Lower lobe of right lung (tissue), 2 donors: ENCODE results near the gene NPIPB4. TPM values are rescaled to one million over a fixed set of nuclear protein-coding genes. Genes with fewer than 3 reads are reported as not detected.
"Not testable (repeated sequence)": the region's sequence is repeated elsewhere in the genome, so short reads cannot be mapped to it uniquely, and the experiment has no call there.

ENCODE experiments used
- ATAC-seq, 2 donors: fragments of 200-7000 bp; cut with Tn5 transposase; one replicate each; pipeline ENCODE4 v1.9.1; 2020 to 2022; ENCODE audit warnings: mild to moderate bottlenecking in 2 of 2, moderate library complexity in 2 of 2
- DNase-seq: peaks from one replicate; pipeline ENCODE4 v3.0.0-alpha.2; 2020
- H3K27ac ChIP-seq: fragments of 200-600 bp; one replicate; pipeline ENCODE4 v1.8.0; 2022
- H3K27me3 ChIP-seq: fragments of 200-600 bp; one replicate; pipeline ENCODE4 v1.8.0; 2022; ENCODE audit warnings: low read depth
- H3K36me3 ChIP-seq: fragments of 200-600 bp; one replicate; pipeline ENCODE4 v1.8.0; 2022; ENCODE audit warnings: mild to moderate bottlenecking
- H3K4me1 ChIP-seq: fragments of 200-600 bp; one replicate; pipeline ENCODE4 v1.8.0; 2022
- H3K4me3 ChIP-seq: fragments of 200-600 bp; one replicate; pipeline ENCODE4 v1.8.0; 2022; ENCODE audit warnings: mild to moderate bottlenecking
- H3K9me3 ChIP-seq: fragments of 200-600 bp; one replicate; pipeline ENCODE4 v1.8.0; 2022
- CTCF ChIP-seq: fragments of 200-600 bp; IDR thresholded peaks from one replicate; pipeline ENCODE4 v1.8.0; 2022; ENCODE audit warnings: antibody characterized with exemption, mild to moderate bottlenecking
- intact Hi-C: fragments of 100-400 bp; cut with DNase I; formaldehyde crosslinking; loops from one replicate; pipeline ENCODE4 v1.11.0; 2022
- total RNA-seq: library from RNA; stranded (reverse); fragmentation: NEBNext Ultra II Directional; extraction: Animal tissue kit (Norgen Biotek cat#: 25700); gene quantifications from one replicate; pipeline ENCODE4 v1.2.1, GENCODE V29; 2021
- donor health status: DM: no; HTN: yes; CAD: no; lungs with severe emphysema.

Gene NPIPB4
- total RNA-seq, 1 donor from 2014 or later: 129 TPM

GRCh38 chr16:21819617-21820016, 37.9 kb downstream of the NPIPB4 start:
- H3K36me3 ChIP-seq, H3K9me3 ChIP-seq, intact Hi-C loops, ATAC-seq, H3K27me3 ChIP-seq, DNase-seq: not testable (repeated sequence)
- peak overlapping the region; percentile 79 for H3K27ac ChIP-seq
- H3K4me3 ChIP-seq: peak overlapping the region; percentile 60
- H3K4me1 ChIP-seq: peaks cover 10% of the 10 kb centered on the region

- ATAC-seq, H3K27me3 ChIP-seq, H3K9me3 ChIP-seq, intact Hi-C loops, H3K27ac ChIP-seq, DNase-seq, H3K4me3 ChIP-seq: not testable (repeated sequence)
- Histone ChIP-seq H3K36me3 (peaks cover 31% of the 10 kb centered on the region), H3K4me1 (peaks cover 10% of the 10 kb centered on the region)
Observed at GRCh38 chr16:21817012-21817411, 40.5 kb downstream of the NPIPB4 start.

GRCh38 chr16:21815694-21816093, 41.9 kb downstream of the NPIPB4 start:
- H3K4me3 ChIP-seq, H3K4me1 ChIP-seq, H3K27me3 ChIP-seq, intact Hi-C loops, ATAC-seq, H3K27ac ChIP-seq, DNase-seq, H3K9me3 ChIP-seq: not testable (repeated sequence)
- H3K36me3 ChIP-seq: peaks cover 43% of the 10 kb centered on the region

GRCh38 chr16:21802375-21802663, 55.2 kb downstream of the NPIPB4 start:
- ATAC-seq, H3K27ac ChIP-seq, H3K4me1 ChIP-seq, H3K9me3 ChIP-seq, H3K36me3 ChIP-seq, H3K4me3 ChIP-seq, intact Hi-C loops, DNase-seq, H3K27me3 ChIP-seq: not testable (repeated sequence)

GRCh38 chr16:21801538-21802374, 55.8 kb downstream of the NPIPB4 start:
- H3K4me3 ChIP-seq, H3K36me3 ChIP-seq, DNase-seq, H3K9me3 ChIP-seq, H3K27ac ChIP-seq, H3K27me3 ChIP-seq, intact Hi-C loops, H3K4me1 ChIP-seq: not testable (repeated sequence)
- peak; percentile 82 to 85 for ATAC-seq
- peak; percentile 36 for TF ChIP-seq CTCF

- DNase-seq, H3K36me3 ChIP-seq, ATAC-seq, H3K9me3 ChIP-seq, H3K4me1 ChIP-seq, H3K4me3 ChIP-seq, intact Hi-C loops, H3K27me3 ChIP-seq, H3K27ac ChIP-seq: not testable (repeated sequence)
Observed at GRCh38 chr16:21798601-21799000, 59.0 kb downstream of the NPIPB4 start.

- DNase-seq, intact Hi-C loops, H3K9me3 ChIP-seq, H3K27ac ChIP-seq, H3K36me3 ChIP-seq, H3K4me1 ChIP-seq, H3K4me3 ChIP-seq, H3K27me3 ChIP-seq: not testable (repeated sequence)
- ATAC-seq: peak; percentile 37 to 44
Observed at GRCh38 chr16:21793310-21793709, 64.2 kb downstream of the NPIPB4 start.

- ATAC-seq: peak; percentile 81 to 87
- H3K27ac ChIP-seq, H3K4me1 ChIP-seq, H3K9me3 ChIP-seq, intact Hi-C loops, H3K4me3 ChIP-seq, H3K27me3 ChIP-seq, DNase-seq, H3K36me3 ChIP-seq: not testable (repeated sequence)
Observed at GRCh38 chr16:21790506-21790905, 67.0 kb downstream of the NPIPB4 start.

Other genes with a start within 250 kb of the NPIPB4 start
- 103 TPM for gene IGSF6, start 205.1 kb downstream of the NPIPB4 start, total RNA-seq
- 0.92 TPM for gene OTOA, start 193.8 kb downstream of the NPIPB4 start, total RNA-seq
- 170 TPM for gene UQCRC2, start 95.6 kb upstream of the NPIPB4 start, total RNA-seq
- gene PDZD9, start 143.4 kb upstream of the NPIPB4 start, total RNA-seq: not detected
- gene MOSMO, start 150.4 kb upstream of the NPIPB4 start, total RNA-seq: 15.4 TPM
- gene VWA3A, start 234.8 kb upstream of the NPIPB4 start, total RNA-seq: 12.3 TPM